ENCODE results near the gene CRYBB1.

CRYBB1 gene

DNA sequence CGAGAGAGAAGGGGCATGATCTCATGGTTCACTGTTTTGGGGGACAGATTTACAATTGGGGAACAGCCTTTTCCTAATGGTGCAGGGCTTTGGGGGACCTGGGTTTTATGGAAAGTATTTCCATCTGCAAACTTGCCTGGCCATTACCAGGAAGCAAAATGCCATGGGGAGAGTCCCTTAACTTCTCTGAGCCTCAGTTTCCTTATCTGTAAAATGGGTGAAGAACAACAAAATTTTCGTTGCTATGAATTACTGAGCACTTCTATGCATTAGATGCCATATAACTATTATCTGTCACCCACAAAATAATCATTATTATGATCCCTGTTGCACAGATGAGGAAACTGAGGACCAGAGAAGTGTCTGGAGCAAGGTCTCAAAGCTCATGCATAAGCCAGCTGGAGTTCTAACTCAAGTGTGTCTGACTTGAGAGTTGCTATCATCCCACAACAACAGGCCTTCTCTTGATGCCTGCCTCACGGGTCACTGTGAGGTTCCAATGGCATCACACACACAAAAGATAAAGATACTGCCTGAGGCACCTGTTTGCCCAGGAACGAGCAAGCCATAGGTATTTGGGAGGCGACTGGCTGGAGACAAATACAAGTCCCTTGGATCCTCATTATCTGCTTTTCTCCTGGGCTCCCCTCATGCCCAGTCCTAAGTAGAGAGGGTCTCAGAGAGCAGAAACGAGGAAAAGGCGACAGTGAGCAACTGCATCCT, 43.7 kb downstream of the CRYBB1 start:
- DNase-seq: no peak

DNA sequence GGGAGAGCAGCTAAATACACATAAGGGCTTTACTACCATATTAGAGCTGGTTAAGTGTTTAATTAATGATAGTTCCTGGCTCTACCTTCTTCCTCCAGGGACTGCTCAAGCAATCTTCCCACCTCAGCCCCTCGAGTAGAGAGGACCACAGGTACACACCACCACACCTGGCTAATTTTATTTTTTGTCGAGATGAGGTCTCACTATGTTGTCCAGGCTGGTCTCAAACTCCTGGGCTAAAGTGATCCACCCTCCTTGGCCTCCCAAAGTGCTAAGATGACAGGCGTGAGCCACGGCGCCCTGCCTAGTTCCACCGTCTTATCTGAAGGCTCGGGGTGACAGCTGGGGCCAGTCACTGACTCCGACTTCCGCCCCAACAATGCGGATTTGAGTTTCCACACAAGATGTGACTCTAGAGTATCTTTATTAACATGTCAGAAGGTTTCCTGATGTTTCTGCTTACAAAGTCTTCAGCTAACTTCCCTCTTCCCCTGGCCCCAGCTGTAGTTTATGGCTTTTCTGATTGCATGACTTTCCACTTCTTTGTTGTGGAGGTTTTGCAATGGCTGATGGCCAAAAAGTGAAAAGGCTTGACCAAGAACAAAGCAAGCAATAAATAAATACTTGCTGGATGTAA, 44.7 kb downstream of the CRYBB1 start:
- no peak for DNase-seq

DNA sequence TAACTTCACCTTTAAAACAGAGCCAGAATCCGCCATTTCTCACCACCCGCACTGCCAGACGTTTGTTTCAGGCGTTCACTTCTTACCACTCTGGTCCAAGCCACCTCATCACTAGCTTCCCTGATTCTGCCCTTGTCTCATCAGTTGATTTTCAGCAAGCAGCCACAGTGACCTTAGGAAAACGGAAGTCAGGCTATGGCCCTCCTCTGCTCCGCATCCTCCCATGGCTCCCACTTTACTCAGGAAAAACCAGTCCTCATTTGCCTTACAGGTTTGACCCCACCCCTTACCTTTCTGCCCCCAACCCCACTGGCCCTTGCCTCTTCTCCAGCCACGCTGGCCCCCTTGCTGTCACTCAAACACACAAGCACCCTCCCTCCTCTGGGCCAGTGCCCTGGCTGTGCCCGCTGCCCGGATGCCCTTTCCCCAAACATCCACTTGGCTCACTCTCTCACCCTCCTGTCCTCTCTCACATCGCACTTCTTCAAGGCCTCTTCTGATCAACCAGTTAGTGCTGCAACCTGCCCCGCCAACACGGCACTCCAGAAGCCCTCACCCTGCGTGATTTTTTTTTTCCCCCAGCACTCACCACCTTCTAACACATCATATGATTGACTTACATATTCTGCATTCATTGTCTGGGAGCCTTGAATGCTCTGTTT, 46.8 kb downstream of the CRYBB1 start:
- DNase-seq: no peak

DNA sequence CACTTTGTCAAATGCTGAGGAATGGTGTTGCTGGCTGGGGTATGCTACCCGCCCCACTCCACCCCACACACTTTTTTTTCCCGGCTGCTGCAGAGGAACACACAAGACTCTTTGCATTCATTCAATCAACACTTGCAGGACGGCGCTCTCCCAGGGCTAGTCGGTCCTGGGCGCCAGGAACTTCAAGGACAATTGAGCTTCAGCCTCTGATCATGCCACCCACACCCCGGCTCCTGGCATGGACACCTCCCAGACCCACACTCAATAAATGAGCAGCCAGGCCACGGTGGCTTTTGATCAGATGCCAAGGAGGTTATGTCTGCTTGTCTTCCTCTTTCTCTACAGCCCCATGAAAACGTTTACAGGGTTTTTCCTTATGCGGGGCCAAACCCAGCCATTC, 47.7 kb downstream of the CRYBB1 start:
- DNase-seq: no peak

DNA sequence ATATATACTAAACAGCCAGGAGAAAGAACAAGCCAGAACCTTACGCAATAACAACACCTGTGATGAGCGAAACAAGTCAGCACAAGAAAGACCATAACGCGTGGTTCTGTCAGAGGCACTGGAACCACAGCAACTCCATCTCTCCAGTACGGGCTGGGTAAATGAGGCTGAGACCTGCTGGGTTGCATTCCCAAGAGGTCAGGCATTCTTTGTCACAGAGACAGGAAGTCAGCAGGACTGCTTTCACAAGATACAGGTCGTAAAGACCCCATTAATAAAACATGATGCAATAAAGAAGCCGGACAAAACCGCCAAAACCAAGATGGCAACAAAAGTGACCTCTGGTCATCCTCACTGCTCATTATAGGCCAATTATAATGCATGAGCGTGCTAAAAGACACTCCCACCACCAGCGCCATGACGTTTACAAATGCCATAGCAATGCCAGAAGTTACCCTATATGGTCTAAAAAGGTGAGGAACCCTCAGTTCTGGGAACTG, 49.6 kb downstream of the CRYBB1 start:
- peak in 1 of 2 experiments; percentile 22 for DNase-seq

DNA sequence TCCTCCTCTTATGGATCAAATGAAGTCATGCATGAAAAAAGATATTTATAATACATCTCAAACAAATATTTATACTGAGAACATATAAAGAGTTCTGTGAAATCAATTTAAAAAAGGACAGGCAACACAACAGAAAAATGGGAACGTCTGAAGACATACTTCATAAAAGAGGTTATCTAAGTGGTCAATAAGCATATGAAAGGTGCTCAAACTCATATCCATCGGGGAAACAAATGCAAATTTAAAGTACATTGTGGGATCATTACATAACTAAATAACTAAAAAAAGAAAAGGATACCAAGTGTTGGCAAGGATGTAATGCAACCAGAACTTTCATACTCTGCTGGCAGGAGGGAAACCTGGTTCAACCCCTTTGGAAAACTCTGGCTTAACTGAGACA, 50.2 kb downstream of the CRYBB1 start:
- DNase-seq: no peak

DNA sequence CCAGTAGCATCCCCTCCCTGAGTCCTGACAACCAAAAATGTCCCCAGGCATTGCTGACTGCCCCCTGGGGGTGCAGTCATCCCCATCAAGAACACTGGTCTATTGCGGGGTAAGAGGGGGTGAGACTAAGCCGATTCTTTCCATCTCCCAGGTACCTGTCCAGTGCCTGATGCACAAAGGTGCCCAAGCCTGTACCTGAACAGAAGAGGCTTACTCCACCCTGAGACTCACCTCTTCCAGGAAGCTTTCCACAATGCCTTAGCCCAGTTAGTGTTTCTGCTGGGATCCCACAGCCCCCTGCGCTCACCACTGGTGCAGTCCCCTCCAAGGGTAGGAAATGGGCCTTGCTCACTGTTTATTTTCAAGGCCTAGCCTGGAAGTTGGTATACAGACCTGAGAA, 50.8 kb downstream of the CRYBB1 start:
- no peak for DNase-seq

DNA sequence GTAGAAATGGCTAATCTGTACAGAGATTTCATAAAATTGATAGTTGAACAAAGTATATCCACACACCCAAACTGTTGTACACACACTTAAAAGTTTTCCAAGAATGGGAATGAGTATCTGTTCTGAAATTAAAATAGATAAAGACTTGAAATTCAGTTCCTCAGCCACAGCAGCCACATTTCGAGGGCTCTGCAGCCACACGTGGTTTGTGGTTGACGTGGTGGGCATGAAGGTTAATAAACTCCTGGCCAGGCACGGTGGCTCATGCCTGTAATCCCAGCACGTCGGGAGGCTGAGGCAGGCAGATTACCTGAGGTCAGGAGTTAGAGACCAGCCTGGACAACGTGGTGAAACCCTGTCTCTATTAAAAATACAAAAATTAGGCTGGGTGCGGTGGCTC, 51.9 kb downstream of the CRYBB1 start:
- DNase-seq: no peak

DNA sequence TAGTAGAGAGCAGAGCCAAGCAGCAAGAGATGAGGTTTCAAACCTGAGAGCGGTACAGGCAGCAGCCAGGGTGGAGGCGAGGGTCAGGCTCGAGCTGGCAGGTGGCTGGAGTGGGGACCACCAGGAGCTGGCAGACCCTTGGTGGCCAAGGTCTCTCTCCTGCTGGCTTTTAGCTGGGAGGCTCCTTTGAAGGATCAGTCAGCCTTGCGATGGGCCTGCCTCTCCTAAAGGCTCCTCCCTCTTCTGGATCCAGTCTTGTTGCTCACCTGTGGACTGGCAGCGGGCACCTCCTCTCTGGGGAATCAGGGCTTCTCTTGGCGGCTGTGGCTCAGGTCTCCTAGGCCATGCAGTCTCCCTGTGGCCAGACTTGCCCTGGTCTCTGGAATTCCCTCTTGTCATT, 52.6 kb downstream of the CRYBB1 start:
- peak in 1 of 2 experiments; percentile 13 for DNase-seq

DNA sequence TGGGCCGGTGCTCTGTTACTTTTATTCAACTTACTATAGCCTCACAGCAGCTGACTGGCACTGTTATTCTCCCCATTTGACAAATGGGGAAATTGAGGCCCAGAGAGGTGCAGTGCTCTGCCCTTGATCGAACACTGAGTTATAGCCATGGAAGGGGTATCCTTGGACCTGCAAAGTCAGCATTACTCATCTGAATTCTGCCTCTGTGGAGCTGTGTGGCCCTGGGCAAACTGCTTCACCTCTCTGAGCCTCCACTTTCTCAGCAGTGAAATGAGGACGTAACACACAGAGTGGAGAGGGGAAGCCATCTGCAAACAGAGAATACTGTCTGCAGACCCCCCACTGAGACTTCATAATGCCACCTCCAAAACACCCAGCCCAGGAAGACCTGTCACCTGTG, 53.2 kb downstream of the CRYBB1 start:
- no peak for DNase-seq

DNA sequence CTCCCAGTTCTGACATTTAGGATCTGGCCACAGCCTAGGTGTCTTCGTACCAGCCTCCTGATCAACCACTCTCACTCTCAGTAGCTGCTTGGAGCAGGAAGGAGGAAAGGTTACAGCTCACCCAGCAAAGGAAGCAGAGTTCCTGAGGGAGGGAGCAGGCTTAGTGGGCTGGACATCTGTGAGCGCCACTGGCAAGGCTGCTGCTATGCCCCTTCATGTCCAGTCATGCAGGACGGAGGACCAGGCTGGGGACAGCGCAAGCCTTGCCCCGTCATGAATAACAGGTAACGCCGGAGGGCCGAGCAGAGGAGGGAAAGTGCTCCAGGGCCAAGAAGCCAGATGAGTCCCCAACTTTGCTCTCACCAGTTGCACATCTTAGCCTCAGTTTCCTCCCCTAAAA, 53.6 kb downstream of the CRYBB1 start:
- DNase-seq: no peak

DNA sequence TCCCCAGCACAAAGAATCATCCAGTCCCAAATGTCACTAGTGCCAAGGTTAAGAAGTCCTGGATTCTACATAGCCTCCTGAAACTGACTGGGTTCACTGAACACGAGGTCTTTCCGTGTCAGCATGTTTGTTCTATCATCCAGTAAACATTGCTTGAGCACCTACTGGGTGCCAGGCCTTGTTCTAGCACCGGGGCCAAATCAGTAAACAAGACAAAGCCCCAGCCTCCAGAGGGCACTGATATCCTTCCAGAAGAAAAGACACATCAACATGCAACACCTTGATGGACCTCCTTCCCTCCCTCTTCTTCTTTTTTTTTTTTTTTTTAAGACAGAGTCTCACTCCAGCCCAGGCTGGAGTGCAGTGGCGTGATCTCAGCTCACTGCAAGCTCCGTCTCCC, 54.8 kb downstream of the CRYBB1 start:
- no peak for DNase-seq

DNA sequence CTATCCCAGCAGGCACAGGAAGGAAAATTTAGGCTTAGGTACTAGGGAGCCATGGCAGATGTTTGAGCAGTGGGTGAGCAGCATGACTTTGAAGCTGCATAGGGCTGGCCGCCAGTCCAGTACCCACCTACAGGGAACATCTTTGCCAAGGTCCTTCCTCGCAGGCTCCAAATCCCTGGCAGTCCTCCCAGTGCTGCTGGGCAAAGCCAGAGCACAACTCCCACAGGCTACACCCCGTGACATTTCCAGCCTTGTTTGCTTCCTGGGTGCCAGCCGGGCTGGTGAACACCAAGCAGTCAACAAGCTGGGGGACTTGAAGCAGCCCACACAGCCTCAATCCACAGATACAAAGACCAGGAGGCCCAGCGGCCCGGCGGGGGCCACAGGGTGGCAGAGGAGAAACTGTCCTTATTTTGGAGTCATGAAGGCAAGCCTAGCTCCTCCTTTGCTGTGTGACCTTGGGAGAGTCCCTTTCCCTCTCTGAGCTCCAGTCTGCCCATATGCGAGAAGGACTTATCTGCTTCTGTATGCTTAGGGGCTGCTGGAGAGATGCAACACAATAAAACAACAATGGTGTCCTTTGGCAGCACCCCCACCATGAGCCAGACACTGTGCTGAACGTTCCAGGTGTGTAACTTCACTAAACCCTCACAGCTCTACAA, 55.9 kb downstream of the CRYBB1 start:
- no peak for DNase-seq

DNA sequence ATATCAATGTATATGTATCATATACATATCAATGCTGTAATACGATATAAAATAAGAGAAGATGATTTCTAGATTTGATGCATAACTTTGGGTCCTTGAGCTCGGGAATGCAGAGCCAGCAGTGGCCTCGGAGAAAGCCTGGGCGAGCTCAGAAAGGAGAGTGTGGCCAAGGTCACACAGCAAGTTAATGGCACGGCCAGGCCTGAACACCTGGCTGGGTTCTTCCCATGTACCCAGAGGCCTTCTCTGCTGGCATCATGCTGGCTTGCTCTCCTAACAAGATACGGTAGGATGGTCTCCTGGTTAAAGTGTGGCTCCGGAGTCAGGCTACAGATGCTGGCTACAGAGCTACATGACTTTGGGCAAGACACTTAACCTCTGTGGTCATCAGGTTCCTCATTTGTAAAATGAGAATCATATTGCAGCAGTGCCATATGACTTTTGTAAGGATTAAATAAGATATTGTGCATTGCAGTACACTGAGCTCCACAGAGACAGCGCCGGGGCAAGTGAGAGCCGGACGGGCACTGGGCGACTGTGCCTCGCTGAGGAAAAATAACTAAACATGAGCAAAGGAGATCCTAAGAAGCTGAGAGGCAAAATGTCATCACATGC, 57.8 kb downstream of the CRYBB1 start:
- no peak for DNase-seq

DNA sequence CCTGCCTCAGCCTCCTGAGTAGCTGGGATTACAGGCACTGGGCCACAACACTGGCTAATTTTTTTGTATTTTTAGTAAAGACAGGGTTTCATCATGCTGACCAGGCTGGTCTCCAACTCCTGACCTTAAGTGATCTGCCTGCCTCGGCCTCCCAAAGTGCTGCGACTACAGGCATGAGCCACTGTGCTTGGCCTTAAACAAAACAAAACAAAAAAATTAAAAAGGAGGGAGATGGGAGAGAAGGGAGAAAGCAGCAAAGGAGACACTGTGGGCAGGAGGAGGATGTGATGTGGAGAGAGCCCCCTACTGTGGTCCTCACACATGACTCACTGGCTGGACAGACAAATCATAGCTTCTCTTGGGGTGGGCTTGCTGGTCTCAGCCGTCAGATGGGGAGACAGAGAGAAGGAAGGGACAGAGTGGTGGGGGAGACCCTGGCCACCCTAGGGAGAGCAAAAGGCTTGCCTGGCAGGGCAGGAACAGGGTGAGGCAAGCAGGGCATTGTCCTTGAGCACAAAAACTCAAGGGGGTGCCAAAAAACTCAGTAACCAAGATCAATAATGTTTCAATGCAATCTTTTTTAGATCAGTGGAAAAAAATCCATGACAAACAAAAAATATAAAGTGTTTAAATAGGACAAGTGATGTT, 59.5 kb downstream of the CRYBB1 start:
- DNase-seq: no peak

DNA sequence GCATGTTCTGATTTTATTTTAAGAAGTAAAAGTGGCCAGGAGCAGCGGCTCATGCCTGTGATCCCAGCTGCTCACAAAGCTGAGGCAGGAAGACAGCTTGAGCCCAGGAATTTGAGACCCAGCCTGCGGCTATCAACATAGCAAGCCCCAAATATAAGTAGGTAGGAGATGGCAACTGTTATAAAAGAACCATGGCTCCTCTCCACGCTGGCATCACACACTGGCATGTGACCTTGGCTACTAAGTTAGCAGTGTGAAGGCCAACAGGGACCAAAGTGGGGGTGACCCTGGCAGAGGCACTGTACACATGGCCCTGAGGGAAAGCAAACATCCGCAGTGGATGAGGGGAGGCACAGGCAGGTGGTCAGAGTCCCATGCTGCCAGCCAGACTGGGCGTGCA, 60.9 kb downstream of the CRYBB1 start:
- no peak for DNase-seq

DNA sequence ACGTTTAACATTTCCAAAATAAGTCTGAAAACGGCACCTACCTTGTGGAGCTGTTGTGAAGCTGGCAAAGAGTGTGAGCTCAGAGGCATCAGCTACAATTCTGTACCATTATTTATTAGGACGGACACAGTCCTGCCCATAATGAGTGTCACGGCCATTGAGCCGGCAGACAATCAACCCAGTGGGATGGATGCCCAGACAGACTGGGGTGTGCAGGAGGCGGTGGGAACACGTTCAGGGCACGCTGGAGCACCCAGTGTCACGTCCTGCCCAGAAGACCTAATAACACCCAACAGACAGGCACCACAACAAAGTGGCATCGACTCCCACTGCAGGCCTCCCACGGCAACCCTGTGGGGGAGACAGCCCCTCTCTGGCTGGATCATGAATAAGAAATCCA, 62.3 kb downstream of the CRYBB1 start:
- DNase-seq: peak in 1 of 2 experiments; percentile 44

DNA sequence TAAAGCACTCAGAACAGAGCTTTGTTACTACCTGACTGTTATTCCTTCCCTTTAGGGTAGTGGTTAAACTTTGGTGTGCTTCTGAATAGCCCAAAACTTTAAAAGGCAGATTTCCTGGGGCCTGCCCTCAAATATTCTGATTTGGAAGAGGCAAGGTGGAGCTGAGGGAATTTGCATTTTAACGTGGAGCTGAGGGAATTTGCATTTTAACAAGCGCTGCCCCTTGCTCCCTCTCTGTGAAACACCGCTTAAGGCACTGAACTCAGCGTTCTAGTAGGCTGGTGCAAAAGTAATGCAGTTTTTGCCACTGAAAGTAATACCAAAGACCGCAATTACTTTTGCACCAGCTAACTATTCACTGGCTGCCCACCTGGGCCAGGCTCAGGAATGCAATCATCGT, 62.9 kb downstream of the CRYBB1 start:
- peak; percentile 89 to 93 for DNase-seq

DNA sequence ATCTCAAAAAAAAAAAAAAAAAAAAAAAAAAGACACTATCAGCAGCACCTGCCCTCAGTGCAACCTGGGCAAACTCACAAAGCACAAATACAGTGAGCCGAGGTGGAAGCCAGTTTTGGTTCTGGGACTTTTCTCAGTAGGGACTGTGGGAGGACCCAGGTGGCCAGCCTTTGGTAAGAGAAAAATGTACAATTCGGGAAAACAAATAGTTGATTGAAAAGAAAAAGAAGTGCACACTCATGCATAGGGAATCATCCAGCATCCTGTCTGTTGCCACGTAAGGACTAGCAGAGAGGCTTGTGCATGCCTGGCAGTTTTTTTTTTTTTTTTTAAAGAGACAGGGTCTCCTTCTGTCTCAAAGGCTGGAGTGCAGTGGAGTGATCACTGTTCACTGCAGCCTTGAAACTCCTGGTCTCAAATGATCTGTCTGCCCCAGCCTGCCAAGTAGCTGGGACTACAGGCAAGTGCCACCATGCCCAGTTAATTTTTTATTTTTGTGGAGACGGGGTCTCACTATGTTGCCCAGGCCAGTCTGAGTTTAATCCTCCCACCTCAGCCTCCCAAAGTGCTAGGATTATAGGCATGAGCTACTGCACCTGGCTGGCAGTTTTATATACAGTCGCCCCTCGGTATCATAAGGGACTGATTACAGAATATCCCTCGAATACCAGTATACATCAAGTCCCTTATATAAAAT, 64.6 kb downstream of the CRYBB1 start:
- peak; percentile 54 to 67 for DNase-seq

DNA sequence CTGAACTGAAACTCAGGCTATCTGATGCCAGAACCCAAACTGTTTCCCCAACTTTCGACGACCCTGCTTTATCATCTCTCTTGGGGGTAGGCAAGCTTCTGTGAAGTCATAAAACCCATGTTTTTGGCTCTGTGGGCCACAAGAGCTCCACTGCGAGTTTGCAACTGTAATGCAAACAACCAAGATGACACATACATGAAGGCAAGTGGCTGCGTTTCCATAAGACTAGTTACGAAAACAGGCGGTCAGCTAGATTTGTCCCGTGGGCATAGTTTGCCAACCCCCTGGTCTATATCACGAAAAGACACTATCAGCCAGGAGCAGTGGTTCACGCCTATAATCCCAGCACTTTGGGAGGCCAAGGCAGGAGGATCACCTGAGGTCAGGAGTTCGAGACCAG, 65.4 kb downstream of the CRYBB1 start:
- DNase-seq: peak in 1 of 2 experiments; percentile 21

DNA sequence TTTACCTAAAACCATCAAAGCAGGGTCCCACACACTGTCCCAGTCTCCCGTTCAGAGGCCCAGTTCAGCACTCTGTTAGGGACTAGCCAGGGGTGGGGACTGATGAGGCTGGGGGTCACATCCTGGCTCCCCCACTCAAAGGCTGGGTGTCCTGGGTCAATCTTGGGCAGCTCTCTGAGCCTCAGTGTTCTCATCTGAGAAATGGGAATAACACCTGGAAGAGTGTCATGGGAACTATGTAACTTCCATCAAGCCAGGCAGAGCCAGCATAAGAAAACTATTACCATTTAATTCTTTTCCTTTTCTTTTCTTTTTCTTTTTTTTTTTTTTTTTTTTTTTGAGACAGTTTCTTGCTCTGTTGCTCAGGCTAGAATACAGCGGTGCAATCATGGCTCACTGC, 66.3 kb downstream of the CRYBB1 start:
- DNase-seq: no peak

DNA sequence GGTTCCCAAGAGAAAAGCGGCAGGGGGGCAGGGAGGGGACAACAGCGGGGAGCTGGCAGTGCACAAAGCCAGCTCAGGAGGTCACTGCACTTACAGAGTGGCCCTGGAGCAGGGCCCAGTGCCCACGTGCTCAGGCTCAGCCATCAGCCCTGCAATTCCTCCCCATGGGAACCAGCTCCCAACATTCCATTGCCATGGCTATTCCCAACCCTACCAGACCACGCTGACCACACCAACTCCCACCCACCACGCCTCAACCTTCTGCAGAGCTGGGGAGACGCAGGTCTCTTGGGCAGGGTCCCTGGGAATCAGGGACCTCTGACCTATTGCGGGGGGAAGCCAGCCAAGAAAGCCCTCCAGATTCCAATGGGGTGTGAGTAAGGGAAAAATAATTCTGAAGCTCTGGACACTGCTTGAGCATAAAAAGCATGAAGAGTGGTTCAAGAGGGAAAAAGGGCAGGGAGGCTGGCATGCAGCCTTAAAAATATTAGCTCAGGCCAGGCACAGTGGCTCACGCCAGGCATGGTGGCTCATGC, 67.3 kb downstream of the CRYBB1 start:
- no peak for DNase-seq
